H1 (cell line): Measurements from ENCODE around the gene DHRS7C. TPM values are rescaled to one million over a fixed set of nuclear protein-coding genes. Genes with fewer than 3 reads are reported as not detected.

Experiments used
- BACH1 ChIP-seq: IDR thresholded peaks from 2 replicates; pipeline ENCODE4 v1.6.1; 2012; ENCODE audit warnings: low read length, improper control_type of control experiment
- CHD2 ChIP-seq: IDR thresholded peaks from 2 replicates; pipeline ENCODE4 v1.6.1; 2012; ENCODE audit warnings: low read length, improper control_type of control experiment
- EP300 ChIP-seq, 2 experiments: IDR thresholded peaks; 1 replicate in 1 of 2; 2 replicates in 1 of 2; pipeline ENCODE4 v1.6.1; 2011 to 2012; ENCODE audit warnings: low read depth in 2 of 2, low read length in 2 of 2, mild to moderate bottlenecking in 2 of 2, borderline replicate concordance in 1 of 2, inconsistent platforms in 1 of 2, moderate library complexity in 1 of 2
- POU5F1 ChIP-seq: IDR thresholded peaks from 2 replicates; pipeline ENCODE4 v1.6.1; 2011; ENCODE audit warnings: low read depth, mild to moderate bottlenecking, low read length, moderate library complexity
- RNF2 ChIP-seq: fragments of 200-900, 300-1000 bp; sonication (generic); IDR thresholded peaks from 2 replicates; pipeline ENCODE4 v1.7.1; 2016; ENCODE audit warnings: borderline replicate concordance, low read depth, mild to moderate bottlenecking, antibody characterized with exemption, low read length; ENCODE audit not compliant: poor library complexity, severe bottlenecking; ENCODE audit errors: missing control alignments
- SRF ChIP-seq: IDR thresholded peaks from 2 replicates; pipeline ENCODE4 v1.6.1; 2011; ENCODE audit warnings: mild to moderate bottlenecking, low read depth, low read length, moderate library complexity
- ZNF274 ChIP-seq: IDR thresholded peaks from 2 replicates; pipeline ENCODE4 v1.7.0; 2012; ENCODE audit warnings: low read length, borderline replicate concordance; ENCODE audit errors: extremely low read depth
- polyA plus RNA-seq, 7 experiments: library from polyadenylated mRNA; depleted of rRNA in 3 of 7; stranded (reverse) in 5 of 7; unstranded in 2 of 7; fragments of >200 nt in 5 of 7; fragments of 200-250 nt in 2 of 7; gene quantifications; 1 replicate in 5 of 7; 2 replicates in 1 of 7; 4 replicates in 1 of 7; pipeline versions ENCODE4 v1.2.1 to v1.2.3, GENCODE V29; 2011 to 2013; ENCODE audit warnings: missing spikeins in 2 of 7, mixed read lengths in 2 of 7
- total RNA-seq: library from RNA; stranded (reverse); fragmentation: NEBNext Ultra II Directional; extraction: Animal tissue kit (Norgen Biotek cat#: 25700); gene quantifications from 2 replicates; pipeline ENCODE4 v1.2.1, GENCODE V29; 2021

DHRS7C gene
- total and polyA plus RNA-seq, 2 of the 8 experiments (the other 6 are each of a cell fraction or from before 2014, with no cell fraction given), result not detected

- TF ChIP-seq EP300 (IDR thresholded peaks at IDR 0.05; ENCODE audit: borderline replicate concordance in 1 of 2, low read depth in 2 of 2, low read length in 2 of 2), result no peak
- no peak for TF ChIP-seq SRF
- TF ChIP-seq CHD2, result no peak
- no peak for TF ChIP-seq POU5F1
- TF ChIP-seq BACH1, result no peak
- TF ChIP-seq RNF2, result no peak
- no peak for TF ChIP-seq ZNF274
Measured at GRCh38 chr17:9729735-9730420, 61.5 kb downstream of the DHRS7C start (continued).
